ENCODE results near the gene CDH4. TPM values are rescaled to one million over a fixed set of nuclear protein-coding genes. Genes with fewer than 3 reads are reported as not detected.
A peak's percentile ranks its signal among the peaks of the same experiment; 100 is the strongest.

Gene CDH4
- total and polyA plus RNA-seq, 10 donors: 0.30 to 20.1 (median 7.7) TPM

DNA sequence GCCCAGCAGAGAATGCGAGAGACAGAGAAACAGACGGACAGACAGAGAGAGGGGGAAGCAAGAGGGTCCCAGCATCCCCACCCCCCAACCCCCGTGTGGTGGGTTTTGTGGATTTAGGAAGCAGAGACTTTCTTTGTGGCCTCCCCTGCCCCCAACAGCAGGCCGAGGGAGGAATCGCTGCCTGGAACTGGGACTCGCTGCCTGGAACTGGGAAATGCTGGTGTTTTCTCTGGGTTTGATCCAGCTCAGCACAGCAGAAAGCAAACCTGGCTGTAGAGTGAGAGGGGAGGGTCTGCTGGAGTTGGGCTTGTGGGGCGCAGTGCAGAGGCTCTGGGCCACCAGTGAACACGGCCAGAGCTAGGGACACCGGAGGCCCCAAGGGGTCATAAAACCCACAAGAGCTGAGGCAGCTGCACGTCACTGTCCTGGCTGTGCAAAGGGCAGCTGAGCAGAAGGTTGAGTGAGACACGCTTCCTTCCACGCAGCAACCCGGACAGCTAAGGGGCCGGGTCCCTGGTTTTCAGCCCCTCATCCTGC lies 631.9 kb downstream of the CDH4 start:
- intact Hi-C loops (cut with DNase I; ENCODE audit: low total_unique reads): no loop called here
- no peak overlapping the region for H3K4me3 ChIP-seq
- 75 to 82% (median 79%) methylated on average over 14 of the region's 14 CpGs for WGBS, 5 donors
- TF ChIP-seq, protein P1, sequence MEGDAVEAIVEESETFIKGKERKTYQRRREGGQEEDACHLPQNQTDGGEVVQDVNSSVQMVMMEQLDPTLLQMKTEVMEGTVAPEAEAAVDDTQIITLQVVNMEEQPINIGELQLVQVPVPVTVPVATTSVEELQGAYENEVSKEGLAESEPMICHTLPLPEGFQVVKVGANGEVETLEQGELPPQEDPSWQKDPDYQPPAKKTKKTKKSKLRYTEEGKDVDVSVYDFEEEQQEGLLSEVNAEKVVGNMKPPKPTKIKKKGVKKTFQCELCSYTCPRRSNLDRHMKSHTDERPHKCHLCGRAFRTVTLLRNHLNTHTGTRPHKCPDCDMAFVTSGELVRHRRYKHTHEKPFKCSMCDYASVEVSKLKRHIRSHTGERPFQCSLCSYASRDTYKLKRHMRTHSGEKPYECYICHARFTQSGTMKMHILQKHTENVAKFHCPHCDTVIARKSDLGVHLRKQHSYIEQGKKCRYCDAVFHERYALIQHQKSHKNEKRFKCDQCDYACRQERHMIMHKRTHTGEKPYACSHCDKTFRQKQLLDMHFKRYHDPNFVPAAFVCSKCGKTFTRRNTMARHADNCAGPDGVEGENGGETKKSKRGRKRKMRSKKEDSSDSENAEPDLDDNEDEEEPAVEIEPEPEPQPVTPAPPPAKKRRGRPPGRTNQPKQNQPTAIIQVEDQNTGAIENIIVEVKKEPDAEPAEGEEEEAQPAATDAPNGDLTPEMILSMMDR (IDR thresholded peaks at IDR 0.05 in 8 of 11, conservative IDR thresholded peaks at IDR 0.05 in 3 of 11): no peak
- TF ChIP-seq POLR2AphosphoS5 (IDR thresholded peaks at IDR 0.05) (no peak), POLR2A (IDR thresholded peaks at IDR 0.05) (no peak)
- peaks cover 0 to 50% (median 0%) of the 10 kb centered on the region in 7 donors for H3K27me3 ChIP-seq (replicated peaks in 1 of 7)
- H3K4me1 ChIP-seq: peaks cover 0 to 11% (median 7%) of the 10 kb centered on the region in 6 donors
- H3K9me3 ChIP-seq: no peaks in the 10 kb centered on the region
- DNase-seq: peak; percentile 60
- H3K36me3 ChIP-seq: no peaks in the 10 kb centered on the region
- H3K27ac ChIP-seq: no peak overlapping the region

DNA sequence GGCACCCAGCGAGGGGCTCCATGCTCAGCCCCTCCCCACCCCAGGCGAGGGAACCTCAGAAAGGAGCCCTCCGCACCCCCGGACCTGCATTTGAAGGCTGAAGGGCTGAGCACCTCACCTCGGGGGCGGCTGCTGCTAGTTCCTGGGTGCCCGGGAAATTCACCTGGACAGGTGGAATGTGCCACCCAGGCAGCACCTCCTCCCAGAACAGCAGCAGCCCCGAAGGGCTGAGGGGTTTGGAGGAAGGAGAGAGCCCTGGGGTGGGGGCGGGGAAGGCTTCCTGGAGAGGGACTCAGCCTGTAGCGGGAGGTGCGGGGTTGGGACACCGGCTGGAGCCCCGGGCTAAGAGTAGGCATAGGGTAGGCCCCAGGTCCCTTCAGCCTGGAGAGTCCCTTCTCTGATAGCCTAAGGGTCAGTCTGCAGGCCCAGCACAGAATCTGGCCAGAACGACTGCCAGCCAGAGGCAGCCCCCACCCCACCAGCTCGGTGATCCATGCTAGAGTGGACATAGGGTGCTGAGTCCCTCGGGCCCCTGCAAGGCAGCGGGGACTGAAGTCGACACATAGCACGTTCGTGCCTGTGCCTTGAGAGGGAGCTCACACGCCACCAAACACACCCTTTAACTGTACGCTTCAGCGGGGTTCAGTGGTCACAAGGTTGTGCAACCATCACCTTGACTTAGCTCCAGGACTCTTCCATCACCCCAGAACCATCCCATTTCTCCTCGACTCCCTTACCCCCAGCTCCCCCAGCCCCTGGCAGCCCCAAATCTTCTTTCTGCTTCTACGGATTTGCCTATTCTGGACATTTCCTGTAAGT lies 632.7 kb downstream of the CDH4 start:
- intact Hi-C loops (cut with DNase I; ENCODE audit: low total_unique reads): no loop called here
- DNase-seq: no peak
- H3K4me3 ChIP-seq: no peak overlapping the region
- TF ChIP-seq POLR2AphosphoS5 (IDR thresholded peaks at IDR 0.05) (no peak), POLR2A (IDR thresholded peaks at IDR 0.05) (no peak)
- TF ChIP-seq, protein P1 (IDR thresholded peaks at IDR 0.05 in 8 of 11, conservative IDR thresholded peaks at IDR 0.05 in 3 of 11): no peak
- H3K36me3 ChIP-seq: no peaks in the 10 kb centered on the region
- no peak overlapping the region for H3K27ac ChIP-seq
- no peaks in the 10 kb centered on the region for H3K9me3 ChIP-seq
- peaks cover 0 to 11% (median 7%) of the 10 kb centered on the region in 6 donors for H3K4me1 ChIP-seq
- H3K27me3 ChIP-seq (replicated peaks in 1 of 7): peaks cover 0 to 50% (median 0%) of the 10 kb centered on the region in 7 donors
- WGBS, 5 donors: 81 to 91% (median 84%) methylated on average over 10 to 25 of the region's 25 CpGs

DNA sequence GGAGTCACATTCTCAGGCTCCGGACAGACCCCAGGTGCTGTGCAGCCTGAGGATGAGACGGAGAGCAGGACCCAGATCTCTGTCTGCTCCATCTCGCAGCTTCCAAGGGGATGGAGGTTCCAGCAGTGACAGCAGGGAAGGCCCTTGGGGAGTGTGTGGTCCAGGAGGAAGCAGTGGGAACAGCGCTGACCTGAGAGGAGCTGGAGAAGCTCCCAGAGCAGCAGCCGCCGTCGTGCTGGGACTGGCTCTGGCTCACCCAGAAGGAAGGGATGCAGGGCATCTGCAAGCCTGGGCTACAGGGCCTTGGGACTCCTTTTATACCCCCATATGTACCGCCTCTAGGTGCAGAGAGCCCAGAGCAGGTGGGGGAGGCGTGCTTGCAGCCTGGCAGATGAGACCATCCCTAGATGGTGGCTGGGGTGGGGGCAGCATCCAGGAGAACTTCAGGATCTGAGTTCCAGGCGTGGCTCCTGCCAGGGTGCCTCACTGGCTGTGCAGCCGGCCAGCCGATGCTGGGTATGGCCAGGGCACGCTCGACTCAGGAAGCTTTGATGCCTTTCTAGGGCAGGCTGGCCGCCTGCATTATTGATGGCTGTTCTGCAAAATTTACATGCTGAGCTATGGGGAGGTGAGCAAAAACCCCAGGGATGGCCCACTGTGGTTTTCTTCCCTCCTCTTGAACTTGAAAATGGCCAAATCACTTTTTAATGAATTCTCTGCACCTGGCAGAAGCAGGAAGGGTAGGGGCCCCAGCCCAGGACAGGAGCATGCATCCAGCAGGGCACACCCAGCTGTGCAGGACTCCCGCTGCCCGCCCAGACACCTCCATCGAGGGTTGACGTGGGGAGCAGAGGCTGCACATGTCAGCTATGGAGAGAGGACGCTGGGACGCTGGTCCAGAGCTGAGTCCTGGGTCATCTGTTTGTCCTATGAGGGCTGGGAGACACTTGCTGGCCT lies 634.0 kb downstream of the CDH4 start:
- H3K4me3 ChIP-seq: no peak overlapping the region
- no peak overlapping the region for H3K27ac ChIP-seq
- H3K27me3 ChIP-seq (replicated peaks in 1 of 7): peaks cover 0 to 50% (median 0%) of the 10 kb centered on the region in 7 donors
- H3K36me3 ChIP-seq: no peaks in the 10 kb centered on the region
- no peaks in the 10 kb centered on the region for H3K9me3 ChIP-seq
- DNase-seq: peak; percentile 59
- TF ChIP-seq, protein P1 (IDR thresholded peaks at IDR 0.05 in 8 of 11, conservative IDR thresholded peaks at IDR 0.05 in 3 of 11): no peak
- TF ChIP-seq POLR2AphosphoS5 (IDR thresholded peaks at IDR 0.05) (no peak), POLR2A (IDR thresholded peaks at IDR 0.05) (no peak)
- 74 to 88% (median 84%) methylated on average over 14 to 21 of the region's 21 CpGs for WGBS, 5 donors
- intact Hi-C loops (cut with DNase I; ENCODE audit: low total_unique reads): no loop called here
- H3K4me1 ChIP-seq: peaks cover 0 to 11% (median 7%) of the 10 kb centered on the region in 6 donors
